Activated T-cell treated with anti-CD3 and anti-CD28 coated beads, Interleukin-2, amount 50 U/mL, for 48 hours (primary cell): ENCODE measurements around the gene UFSP1.
"Not testable (repeated sequence)": the region's sequence is repeated elsewhere in the genome, so short reads cannot be mapped to it uniquely, and the experiment has no call there.

Source experiments
- DNase-seq, 2 experiments: peaks; one replicate each; pipeline ENCODE4 v3.0.0-alpha.2; 2020

The UFSP1 gene

DNA sequence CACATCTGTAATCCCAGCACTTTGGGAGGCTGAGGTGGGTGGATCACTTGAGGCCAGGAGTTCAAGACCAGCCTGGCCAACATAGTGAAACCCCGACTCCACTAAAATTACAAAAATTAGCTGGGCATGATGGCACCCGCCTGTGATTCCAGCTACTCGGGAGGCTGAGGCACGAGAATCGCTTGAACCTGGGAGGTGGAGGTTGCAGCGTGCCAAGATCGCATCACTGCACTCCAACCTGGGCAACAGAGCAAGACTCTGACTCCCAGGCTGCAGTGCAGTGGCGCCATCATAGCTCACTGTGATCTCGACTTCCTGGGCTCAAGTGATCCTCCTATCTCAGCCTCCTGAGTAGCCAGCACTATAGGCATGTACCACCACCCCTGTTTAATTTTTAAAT, 34.6 kb downstream of the UFSP1 start:
- not testable (repeated sequence) for DNase-seq

DNA sequence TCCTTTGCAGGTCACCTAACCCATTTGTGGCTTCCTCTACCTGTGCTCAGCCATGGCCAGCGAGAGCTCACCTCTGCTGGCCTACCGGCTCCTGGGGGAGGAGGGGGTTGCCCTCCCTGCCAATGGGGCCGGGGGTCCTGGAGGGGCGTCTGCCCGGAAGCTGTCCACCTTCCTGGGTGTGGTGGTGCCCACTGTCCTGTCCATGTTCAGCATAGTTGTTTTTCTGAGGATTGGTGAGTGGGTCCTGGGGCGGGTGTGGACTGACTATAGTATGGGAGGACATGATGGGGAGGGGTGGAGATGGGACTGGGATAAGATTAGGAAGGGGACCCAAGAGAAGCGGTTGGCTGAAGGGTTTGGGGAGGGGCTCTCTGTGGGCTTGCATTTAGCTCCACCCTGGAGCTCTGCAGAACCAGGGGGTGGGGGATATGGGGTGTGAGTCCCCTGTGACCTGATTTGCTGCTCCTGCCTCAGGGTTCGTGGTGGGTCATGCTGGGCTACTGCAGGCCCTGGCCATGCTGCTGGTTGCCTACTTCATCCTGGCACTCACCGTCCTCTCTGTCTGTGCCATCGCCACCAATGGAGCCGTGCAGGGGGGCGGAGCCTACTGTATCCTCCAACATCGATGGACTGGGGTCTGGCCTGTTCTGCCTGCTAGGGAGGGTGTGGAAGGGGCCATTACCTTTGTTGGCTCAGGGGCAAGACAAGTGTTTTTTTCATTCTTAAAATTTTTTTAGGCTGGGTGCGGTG, 35.2 kb downstream of the UFSP1 start:
- DNase-seq, result no peak

DNA sequence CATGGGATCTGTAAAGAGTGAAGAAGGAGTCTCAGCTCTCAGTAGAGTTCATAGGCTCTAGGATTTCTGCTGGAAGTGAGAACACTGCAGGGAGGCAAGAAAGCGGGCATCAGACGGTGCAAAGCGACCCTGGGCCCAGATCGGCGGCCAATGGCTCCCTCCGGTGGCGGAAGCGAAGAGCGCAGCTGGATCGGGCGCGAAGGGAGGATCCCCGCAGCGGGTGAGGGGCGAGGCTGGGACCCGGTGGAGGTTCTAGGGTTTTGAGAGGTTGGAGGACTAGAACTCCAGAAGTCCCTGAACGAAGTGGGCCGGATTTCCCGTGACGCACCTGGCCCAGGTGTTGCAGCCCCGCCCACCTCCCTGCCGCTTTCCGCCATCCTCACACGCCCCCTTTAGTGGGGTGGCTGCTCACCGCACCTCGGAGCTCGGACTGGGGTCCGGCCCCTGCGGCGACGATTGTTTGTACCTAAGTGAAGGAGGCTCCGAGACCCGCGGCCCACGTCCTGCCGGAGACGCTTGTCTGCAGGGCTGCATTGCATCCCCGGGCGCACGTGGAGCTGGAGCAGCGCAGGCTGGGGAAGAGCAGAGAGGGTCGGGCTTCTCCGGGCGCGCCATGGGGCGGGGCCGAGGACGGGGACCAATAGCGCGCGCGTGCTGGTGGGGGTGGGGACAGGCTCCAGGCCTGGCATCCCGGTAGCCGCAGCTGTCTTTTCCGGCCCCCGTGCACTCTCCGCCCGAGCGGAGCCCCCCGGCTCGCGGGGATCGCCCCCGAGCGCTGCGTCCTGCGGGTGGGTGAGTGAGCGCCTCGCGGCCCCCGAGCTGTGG, 37.3 kb downstream of the UFSP1 start, which contains the start of gene SLC12A9:
SLC12A9 (plus strand) TSS at position 666 of the 825 bp plus-strand sequence. CDS start 1,485 bp downstream, outside the sequence.
- peak; percentile 91 to 93 for DNase-seq

DNA sequence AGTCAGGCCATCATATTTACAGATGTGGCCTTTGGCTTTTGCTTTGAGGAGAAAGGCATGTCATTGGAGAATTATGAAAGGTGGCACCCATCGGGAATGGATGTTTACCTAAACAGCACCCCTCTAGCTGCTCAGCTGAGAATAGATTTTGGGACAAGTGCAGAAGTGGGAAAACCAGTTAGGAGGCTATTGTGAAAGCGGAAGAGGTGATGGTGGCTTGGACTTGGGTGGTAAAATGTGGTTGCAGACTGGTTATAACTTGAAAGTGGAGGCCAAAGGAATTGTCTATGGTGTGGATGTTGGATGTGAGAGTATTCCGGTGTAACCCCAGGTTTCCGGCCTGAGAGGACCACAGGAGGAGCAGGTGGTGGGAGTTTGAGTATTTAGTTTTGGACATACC, 42.2 kb downstream of the UFSP1 start:
- no peak for DNase-seq

DNA sequence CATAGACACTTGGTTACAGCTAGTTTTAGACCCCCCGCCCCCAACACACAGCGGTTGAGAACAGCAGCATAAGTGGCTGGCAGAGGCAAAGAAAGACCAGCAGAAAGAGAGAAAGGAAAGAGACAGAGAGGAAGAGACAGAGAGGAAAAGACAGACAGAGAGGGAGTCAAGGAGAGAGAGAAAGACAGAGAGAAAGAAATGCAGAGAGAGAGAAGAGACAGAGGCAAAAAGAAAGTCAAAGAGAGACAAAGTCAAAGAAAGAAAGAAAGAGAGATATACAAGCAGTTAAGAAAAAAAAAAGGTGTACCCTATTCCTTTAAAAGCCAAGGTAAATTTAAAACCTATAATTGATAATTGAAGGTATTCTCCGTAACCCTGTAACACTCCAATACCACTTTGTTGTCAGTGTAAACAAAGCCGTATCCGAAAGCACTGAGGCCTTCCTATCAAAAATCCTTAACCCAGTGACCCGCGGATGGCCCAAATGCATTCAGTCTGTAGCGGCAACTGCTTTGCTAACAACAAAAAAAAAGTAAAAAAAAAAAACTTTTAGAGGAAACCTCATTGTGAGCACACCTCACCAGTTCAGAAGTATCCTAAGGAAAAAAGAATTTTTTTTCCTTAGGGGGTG, 48.9 kb downstream of the UFSP1 start:
- DNase-seq, result no peak

DNA sequence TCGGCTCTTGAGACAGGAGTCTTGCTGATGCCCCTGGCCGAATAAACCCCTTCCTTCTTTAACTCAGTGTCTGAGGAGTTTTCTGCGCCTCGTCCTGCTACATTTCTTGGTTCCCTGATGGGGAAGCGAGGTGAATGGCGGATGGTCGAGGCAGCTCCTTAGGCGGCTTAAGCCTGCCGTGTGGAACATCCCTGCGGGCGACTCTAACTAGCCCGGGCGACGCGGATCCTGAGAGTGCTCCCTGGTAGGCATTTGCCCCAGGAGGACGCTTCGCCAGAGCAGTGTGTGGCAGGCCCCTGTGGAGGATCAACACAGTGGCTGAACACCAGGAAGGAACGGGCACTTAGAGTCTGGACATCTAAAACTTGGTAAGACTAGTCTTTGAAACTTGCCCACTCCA, 50.2 kb downstream of the UFSP1 start:
- no peak for DNase-seq
